HG03460 (cell line): ENCODE results near the gene POPDC3.

ENCODE experiments used
- ATAC-seq: cut with Tn5 transposase; IDR thresholded peaks from one replicate; pipeline ENCODE4 v1.9.1; 2021; ENCODE audit not compliant: unreplicated experiment

POPDC3 gene

GRCh38 chr6:105161421-105161820 lies 18.4 kb downstream of the POPDC3 start:
- no peak for ATAC-seq

GRCh38 chr6:105153676-105154075 lies 26.1 kb downstream of the POPDC3 start:
- no peak for ATAC-seq

GRCh38 chr6:105152880-105153279 lies 26.9 kb downstream of the POPDC3 start:
- no peak for ATAC-seq

GRCh38 chr6:105151644-105152043 lies 28.2 kb downstream of the POPDC3 start:
- no peak for ATAC-seq

GRCh38 chr6:105138141-105138540 lies 41.7 kb downstream of the POPDC3 start:
- ATAC-seq = no peak

GRCh38 chr6:105137388-105137787 lies 42.4 kb downstream of the POPDC3 start:
- no peak for ATAC-seq

- ATAC-seq = peak; percentile 50
These were observed 43.1 kb downstream of the POPDC3 start for GRCh38 chr6:105136431-105137350.

- no peak for ATAC-seq
These were observed 43.8 kb downstream of the POPDC3 start for GRCh38 chr6:105135907-105136430.

GRCh38 chr6:105135056-105135455 lies 44.8 kb downstream of the POPDC3 start:
- ATAC-seq = no peak

- no peak for ATAC-seq
These were observed 57.1 kb downstream of the POPDC3 start for GRCh38 chr6:105122717-105123116.

- ATAC-seq = no peak
These were observed 57.8 kb downstream of the POPDC3 start for GRCh38 chr6:105121981-105122380.

- no peak for ATAC-seq
These were observed 59.2 kb downstream of the POPDC3 start for GRCh38 chr6:105120570-105120969.

- ATAC-seq = no peak
These were observed 63.7 kb downstream of the POPDC3 start for GRCh38 chr6:105116150-105116549.

- ATAC-seq = no peak
These were observed 66.4 kb downstream of the POPDC3 start for GRCh38 chr6:105113422-105113821.

GRCh38 chr6:105112577-105112976 lies 67.2 kb downstream of the POPDC3 start:
- no peak for ATAC-seq

- no peak for ATAC-seq
These were observed 67.9 kb downstream of the POPDC3 start for GRCh38 chr6:105111871-105112270.

- ATAC-seq = no peak
These were observed 68.7 kb downstream of the POPDC3 start for GRCh38 chr6:105111105-105111504.

GRCh38 chr6:105109955-105110895 lies 69.6 kb downstream of the POPDC3 start:
- ATAC-seq = no peak

GRCh38 chr6:105108631-105109262 lies 71.1 kb downstream of the POPDC3 start:
- ATAC-seq = no peak
